Peyer's patch (tissue), 4 donors: ENCODE results near the gene CCDC9B.

ENCODE experiments used
- POLR2A ChIP-seq, 2 donors: fragments of 450-650 bp; IDR thresholded peaks; one replicate each; pipeline ENCODE4 v1.5.1; 2017; ENCODE audit warnings: antibody characterized with exemption in 2 of 2, mild to moderate bottlenecking in 2 of 2, moderate library complexity in 2 of 2
- TF ChIP-seq, protein P1 (sequence below), 6 experiments: fragments of 450-650 bp in 4 of 6; fragments of 200-600 bp in 2 of 6; sonication (generic) in 1 of 6; IDR thresholded peaks; one replicate each; pipeline ENCODE4 v1.5.1; 2017 to 2019; ENCODE audit warnings: antibody characterized with exemption in 6 of 6, mild to moderate bottlenecking in 3 of 6, moderate library complexity in 1 of 6

DNA sequence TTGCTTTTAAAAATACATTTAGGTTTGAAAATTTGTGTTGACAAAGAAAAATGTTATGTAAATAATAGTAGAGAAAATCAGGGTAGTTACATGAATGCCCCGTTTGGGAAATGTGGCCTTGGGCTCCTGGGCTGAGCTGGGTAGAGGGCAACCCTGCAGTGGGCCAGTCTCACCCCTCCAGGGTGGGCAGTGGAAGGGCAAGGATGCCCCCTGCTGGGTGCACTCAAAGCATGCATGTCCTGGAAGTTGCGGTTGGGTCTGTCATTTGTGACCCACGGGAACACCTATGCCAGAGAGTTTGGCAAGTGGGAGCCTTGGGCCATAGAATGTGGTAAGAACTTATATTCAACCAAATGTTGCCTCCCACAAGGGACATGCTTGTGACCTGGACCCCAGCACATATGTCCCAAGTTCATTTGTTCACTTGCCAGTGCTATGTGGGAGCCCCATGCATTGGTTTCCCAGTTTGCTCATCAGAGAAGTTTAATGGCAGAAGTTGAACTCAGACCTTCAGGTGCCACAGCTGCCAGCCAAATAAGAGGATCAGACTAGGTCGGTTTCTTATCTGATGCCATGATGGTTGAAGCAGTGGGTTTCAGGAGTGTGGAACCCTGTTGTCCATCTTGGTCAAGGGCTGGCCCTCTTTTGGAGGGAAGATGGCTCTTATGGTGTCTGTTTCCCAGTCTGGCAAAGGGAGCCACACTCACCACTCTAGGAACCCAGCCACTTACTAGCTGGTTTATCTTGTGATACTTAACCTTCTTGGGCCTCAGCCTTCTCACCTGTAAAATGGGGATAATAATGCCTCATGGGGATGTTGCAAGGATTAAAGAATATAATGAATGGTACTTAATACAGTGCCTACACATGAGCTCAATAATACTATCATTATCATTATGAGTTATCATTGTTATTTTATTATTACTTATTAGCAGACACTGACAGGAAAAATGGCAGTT is 30.5 kb downstream of the CCDC9B start:
- TF ChIP-seq, protein P1, sequence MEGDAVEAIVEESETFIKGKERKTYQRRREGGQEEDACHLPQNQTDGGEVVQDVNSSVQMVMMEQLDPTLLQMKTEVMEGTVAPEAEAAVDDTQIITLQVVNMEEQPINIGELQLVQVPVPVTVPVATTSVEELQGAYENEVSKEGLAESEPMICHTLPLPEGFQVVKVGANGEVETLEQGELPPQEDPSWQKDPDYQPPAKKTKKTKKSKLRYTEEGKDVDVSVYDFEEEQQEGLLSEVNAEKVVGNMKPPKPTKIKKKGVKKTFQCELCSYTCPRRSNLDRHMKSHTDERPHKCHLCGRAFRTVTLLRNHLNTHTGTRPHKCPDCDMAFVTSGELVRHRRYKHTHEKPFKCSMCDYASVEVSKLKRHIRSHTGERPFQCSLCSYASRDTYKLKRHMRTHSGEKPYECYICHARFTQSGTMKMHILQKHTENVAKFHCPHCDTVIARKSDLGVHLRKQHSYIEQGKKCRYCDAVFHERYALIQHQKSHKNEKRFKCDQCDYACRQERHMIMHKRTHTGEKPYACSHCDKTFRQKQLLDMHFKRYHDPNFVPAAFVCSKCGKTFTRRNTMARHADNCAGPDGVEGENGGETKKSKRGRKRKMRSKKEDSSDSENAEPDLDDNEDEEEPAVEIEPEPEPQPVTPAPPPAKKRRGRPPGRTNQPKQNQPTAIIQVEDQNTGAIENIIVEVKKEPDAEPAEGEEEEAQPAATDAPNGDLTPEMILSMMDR (IDR thresholded peaks at IDR 0.05): peak; percentile 62 to 72 (median 66)
- TF ChIP-seq POLR2A (IDR thresholded peaks at IDR 0.05): no peak
